ENCODE measurements around the gene TEX26.

Gene TEX26

GRCh38 chr13:30906411-30907051 lies 25.9 kb upstream of the TEX26 start:
- Histone ChIP-seq H3K4me2 (no peak overlapping the region), H3K27ac (no peak overlapping the region)

GRCh38 chr13:30907121-30907861 lies 25.2 kb upstream of the TEX26 start:
- Histone ChIP-seq H3K9ac (no peak overlapping the region), H3K36me3 (ENCODE audit: insufficient read depth) (no peaks in the 10 kb centered on the region), H2AFZ (ENCODE audit: low read depth) (no peak overlapping the region), H3K27me3 (ENCODE audit: insufficient read depth, low read depth) (no peaks in the 10 kb centered on the region), H3K4me2 (no peak overlapping the region), H3K79me2 (ENCODE audit: insufficient read depth, low read depth) (no peaks in the 10 kb centered on the region), H3K4me1 (ENCODE audit: low read depth, poor library complexity, severe bottlenecking) (no peaks in the 10 kb centered on the region), H4K20me1 (ENCODE audit: insufficient read depth) (no peaks in the 10 kb centered on the region), H3K27ac (no peak overlapping the region), H3K4me3 (IDR thresholded peaks at IDR 0.05; ENCODE audit: insufficient read depth, low read depth, low read length) (no peak overlapping the region)
- no peak for TF ChIP-seq CTCF (conservative IDR thresholded peaks at IDR 0.05; ENCODE audit: low read depth, low read length)

More at GRCh38 chr13:30906411-30907051, 25.9 kb upstream of the TEX26 start:
- no peak for TF ChIP-seq CTCF (conservative IDR thresholded peaks at IDR 0.05; ENCODE audit: low read depth, low read length)
- Histone ChIP-seq H3K36me3 (ENCODE audit: insufficient read depth) (no peaks in the 10 kb centered on the region), H3K27me3 (ENCODE audit: insufficient read depth, low read depth) (no peaks in the 10 kb centered on the region), H4K20me1 (ENCODE audit: insufficient read depth) (no peaks in the 10 kb centered on the region), H3K79me2 (ENCODE audit: insufficient read depth, low read depth) (no peaks in the 10 kb centered on the region), H3K4me3 (IDR thresholded peaks at IDR 0.05; ENCODE audit: insufficient read depth, low read depth, low read length) (no peak overlapping the region), H3K4me1 (ENCODE audit: low read depth, poor library complexity, severe bottlenecking) (no peaks in the 10 kb centered on the region), H2AFZ (ENCODE audit: low read depth) (no peak overlapping the region), H3K9ac (no peak overlapping the region)

GRCh38 chr13:30908416-30908980 lies 24.0 kb upstream of the TEX26 start:
- Histone ChIP-seq H3K9ac (no peak overlapping the region), H3K27ac (no peak overlapping the region), H2AFZ (ENCODE audit: low read depth) (no peak overlapping the region), H3K4me1 (ENCODE audit: low read depth, poor library complexity, severe bottlenecking) (no peaks in the 10 kb centered on the region), H3K4me3 (IDR thresholded peaks at IDR 0.05; ENCODE audit: insufficient read depth, low read depth, low read length) (no peak overlapping the region), H4K20me1 (ENCODE audit: insufficient read depth) (no peaks in the 10 kb centered on the region), H3K79me2 (ENCODE audit: insufficient read depth, low read depth) (no peaks in the 10 kb centered on the region), H3K27me3 (ENCODE audit: insufficient read depth, low read depth) (no peaks in the 10 kb centered on the region), H3K4me2 (no peak overlapping the region), H3K36me3 (ENCODE audit: insufficient read depth) (no peaks in the 10 kb centered on the region)
- no peak for TF ChIP-seq CTCF (conservative IDR thresholded peaks at IDR 0.05; ENCODE audit: low read depth, low read length)

- Histone ChIP-seq H3K4me1 (ENCODE audit: low read depth, poor library complexity, severe bottlenecking) (no peaks in the 10 kb centered on the region), H3K36me3 (ENCODE audit: insufficient read depth) (no peaks in the 10 kb centered on the region), H3K4me2 (no peak overlapping the region), H2AFZ (ENCODE audit: low read depth) (no peak overlapping the region), H3K79me2 (ENCODE audit: insufficient read depth, low read depth) (no peaks in the 10 kb centered on the region), H3K27me3 (ENCODE audit: insufficient read depth, low read depth) (no peaks in the 10 kb centered on the region), H4K20me1 (ENCODE audit: insufficient read depth) (no peaks in the 10 kb centered on the region), H3K9ac (no peak overlapping the region), H3K27ac (no peak overlapping the region), H3K4me3 (IDR thresholded peaks at IDR 0.05; ENCODE audit: insufficient read depth, low read depth, low read length) (no peak overlapping the region)
- no peak for TF ChIP-seq CTCF (conservative IDR thresholded peaks at IDR 0.05; ENCODE audit: low read depth, low read length)
Observed at GRCh38 chr13:30910676-30911075, 21.8 kb upstream of the TEX26 start.

Data from KMS-11 (cell line).